ENCODE data around the gene SPIRE2.
A peak's percentile ranks its signal among the peaks of the same experiment; 100 is the strongest.

Gene SPIRE2

DNA sequence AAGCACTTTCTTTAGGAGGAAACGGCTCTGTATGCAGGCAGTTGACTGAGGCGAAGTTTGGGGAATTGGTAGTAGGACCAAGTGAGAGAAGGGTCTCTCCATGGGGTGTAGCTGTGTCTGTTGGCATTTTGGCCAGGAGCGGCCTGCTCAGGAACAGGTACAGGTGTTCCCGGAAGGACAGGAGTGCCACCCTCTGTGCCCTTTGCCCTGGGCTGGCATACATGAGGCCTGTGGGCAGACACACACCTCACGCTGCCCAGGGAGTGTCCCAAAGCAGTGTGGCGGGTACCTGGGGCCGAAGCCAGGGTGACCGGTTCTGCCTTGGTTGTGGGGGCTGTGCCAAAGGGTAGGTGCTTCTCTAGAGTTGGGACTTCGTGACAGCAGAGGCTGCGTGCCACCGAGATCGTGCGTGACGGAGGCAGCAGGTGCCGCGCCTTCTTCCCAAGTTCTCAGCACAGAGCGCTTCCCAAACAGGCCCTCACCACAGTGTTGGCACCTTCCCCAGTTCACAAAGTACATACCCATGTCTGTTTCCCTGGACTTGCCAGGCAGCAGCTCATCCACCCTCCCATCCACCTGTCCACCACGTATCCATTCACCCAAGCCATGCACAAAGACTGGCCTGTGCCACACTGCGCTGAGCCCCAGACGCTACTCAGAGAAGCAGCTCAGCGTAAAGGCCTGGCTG is 25.2 kb downstream of the SPIRE2 start:
- TF ChIP-seq, protein P1, sequence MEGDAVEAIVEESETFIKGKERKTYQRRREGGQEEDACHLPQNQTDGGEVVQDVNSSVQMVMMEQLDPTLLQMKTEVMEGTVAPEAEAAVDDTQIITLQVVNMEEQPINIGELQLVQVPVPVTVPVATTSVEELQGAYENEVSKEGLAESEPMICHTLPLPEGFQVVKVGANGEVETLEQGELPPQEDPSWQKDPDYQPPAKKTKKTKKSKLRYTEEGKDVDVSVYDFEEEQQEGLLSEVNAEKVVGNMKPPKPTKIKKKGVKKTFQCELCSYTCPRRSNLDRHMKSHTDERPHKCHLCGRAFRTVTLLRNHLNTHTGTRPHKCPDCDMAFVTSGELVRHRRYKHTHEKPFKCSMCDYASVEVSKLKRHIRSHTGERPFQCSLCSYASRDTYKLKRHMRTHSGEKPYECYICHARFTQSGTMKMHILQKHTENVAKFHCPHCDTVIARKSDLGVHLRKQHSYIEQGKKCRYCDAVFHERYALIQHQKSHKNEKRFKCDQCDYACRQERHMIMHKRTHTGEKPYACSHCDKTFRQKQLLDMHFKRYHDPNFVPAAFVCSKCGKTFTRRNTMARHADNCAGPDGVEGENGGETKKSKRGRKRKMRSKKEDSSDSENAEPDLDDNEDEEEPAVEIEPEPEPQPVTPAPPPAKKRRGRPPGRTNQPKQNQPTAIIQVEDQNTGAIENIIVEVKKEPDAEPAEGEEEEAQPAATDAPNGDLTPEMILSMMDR (IDR thresholded peaks at IDR 0.05; ENCODE audit: insufficient read depth, missing control alignments) = no peak
- DNase-seq (ENCODE audit: insufficient read length, low spot score) (no peak), FAIRE-seq (no peak)

DNA sequence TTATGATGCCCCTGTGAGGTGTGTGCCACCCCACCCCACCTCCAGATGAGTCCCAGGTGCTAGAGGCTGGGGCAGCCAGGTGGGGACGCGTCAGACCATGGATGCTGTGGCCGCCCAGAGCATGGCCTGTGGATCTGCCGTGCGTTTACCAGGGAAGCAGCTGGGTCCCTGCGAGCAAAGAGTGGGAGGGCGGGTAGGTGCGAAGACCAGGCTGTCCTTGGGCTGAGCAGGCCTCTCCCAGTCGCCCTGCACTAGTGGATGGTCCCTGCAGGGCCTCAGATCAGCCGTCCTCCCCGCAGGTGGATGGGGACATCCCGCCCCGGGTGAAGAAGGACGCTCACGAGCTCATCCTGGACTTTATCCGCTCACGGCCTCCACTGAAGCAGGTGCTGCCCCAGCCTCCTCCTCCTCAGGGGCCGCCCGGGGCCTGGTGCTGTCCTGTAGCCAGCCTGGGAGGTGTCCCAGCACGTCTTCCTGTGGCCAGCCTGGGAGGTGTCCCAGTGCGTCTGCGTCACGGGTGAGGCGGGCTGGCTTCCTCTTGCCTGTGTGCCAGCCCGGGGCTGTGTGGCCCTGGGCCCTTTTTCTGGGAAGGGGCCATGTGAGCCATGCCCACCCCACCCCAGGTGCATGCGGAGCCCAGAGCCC is 27.1 kb downstream of the SPIRE2 start:
- FAIRE-seq (no peak), DNase-seq (ENCODE audit: insufficient read length, low spot score) (no peak)
- TF ChIP-seq, protein P1 (IDR thresholded peaks at IDR 0.05; ENCODE audit: insufficient read depth, missing control alignments) = no peak

DNA sequence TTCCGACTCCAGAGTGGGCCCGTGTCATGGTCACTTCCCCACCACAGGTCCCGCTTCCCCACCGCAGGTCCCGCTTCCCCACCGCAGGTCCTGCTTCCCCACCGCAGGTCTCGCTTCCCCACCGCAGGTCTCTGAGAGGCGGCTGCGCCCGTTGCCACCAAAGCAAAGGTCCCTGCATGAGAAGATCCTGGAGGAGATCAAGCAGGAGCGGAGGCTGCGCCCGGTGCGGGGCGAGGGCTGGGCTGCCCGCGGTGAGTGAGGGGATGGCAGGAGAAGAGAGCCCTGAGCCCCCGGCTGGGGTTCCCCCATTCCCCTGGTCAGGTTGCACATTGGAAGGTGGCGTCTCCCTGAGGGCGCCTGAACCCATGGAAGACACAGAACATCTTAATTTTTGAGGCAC is 27.7 kb downstream of the SPIRE2 start:
- FAIRE-seq (no peak), DNase-seq (ENCODE audit: insufficient read length, low spot score) (no peak)
- TF ChIP-seq, protein P1 (IDR thresholded peaks at IDR 0.05; ENCODE audit: insufficient read depth, missing control alignments) = no peak

DNA sequence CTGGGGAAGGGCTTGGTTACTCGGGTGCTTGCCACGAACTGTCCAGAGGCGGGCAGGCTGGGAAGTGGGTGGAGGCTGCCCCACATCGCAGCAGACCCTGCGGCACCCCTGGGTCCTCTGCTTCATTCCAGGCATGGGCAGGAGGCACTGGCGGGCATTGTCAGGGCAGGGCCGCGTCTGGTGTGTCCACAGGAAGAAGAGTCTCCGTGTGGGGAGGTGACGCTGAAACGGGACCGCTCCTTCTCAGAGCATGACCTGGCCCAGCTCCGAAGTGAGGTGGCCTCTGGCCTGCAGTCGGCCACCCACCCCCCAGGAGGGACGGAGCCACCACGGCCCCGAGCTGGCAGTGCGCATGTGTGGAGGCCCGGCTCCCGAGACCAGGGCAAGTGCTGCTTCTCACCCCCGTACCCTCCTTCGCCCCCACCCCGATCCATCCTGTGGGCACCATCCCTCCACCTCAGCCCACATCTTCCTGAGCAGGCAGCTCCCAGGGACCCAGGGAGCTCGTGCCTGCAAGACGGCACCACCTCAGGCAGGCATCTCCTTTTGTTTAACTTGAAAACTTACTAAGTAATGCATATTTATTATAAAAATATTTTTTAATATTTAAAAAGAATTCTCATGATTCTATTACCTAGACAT is 30.8 kb downstream of the SPIRE2 start:
- DNase-seq (ENCODE audit: insufficient read length, low spot score) (no peak), FAIRE-seq (no peak)
- TF ChIP-seq, protein P1 (IDR thresholded peaks at IDR 0.05; ENCODE audit: insufficient read depth, missing control alignments) = no peak

DNA sequence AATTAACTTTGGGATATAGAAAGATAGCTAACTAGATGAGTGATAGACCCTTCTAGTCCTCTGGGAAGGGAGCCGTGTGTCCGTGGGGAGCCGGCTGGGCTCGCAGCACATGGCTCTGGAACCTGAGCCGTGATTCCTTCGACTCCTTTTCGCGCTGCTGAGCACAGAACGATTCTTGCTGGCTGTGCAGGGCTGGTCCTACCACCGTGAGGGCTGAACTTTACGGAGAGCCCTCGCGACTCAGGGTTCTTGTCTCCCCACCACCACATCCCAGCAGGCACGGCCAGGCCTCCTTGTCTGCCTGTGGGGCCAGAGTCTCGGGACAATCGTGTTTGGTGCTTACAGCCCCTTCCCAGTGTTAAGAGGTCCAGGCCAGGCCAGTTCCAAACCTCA is 31.3 kb downstream of the SPIRE2 start:
- DNase-seq (ENCODE audit: insufficient read length, low spot score) = no peak
- no peak for FAIRE-seq
- TF ChIP-seq, protein P1 (IDR thresholded peaks at IDR 0.05; ENCODE audit: insufficient read depth, missing control alignments) = no peak

DNA sequence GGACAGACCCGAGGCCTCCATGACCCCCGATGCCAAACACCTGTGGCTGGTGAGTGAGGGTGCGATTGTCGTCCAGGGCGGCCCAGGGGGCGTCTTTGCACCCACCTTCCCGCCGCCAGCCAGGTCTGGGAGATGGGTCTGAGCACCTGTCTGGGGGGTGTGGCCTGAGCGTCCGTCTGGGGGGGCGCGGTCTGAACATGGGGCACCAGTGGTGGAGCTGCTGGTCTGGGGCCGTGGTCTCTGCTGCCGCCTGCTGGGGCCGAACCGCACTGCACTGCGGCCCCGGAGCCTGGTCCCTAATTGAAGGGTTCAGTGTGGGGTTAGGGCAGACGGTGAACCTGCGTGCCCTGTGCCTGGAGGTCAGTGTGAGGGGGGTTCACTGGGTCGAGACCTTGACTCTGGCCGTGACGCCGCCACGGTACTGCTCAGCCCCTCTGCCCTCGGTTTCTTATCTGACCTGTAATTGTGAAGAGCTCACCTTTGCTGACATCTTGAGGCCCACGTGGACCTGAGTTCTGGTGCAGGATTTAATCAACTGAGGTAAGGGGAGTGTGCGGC is 32.6 kb downstream of the SPIRE2 start:
- TF ChIP-seq, protein P1 (IDR thresholded peaks at IDR 0.05; ENCODE audit: insufficient read depth, missing control alignments) = peak; percentile 92
- FAIRE-seq (no peak), DNase-seq (ENCODE audit: insufficient read length, low spot score) (peak; percentile 70)

All from D721Med (cell line).